ENCODE data around the gene SAG.
"Not testable (repeated sequence)": the region's sequence is repeated elsewhere in the genome, so short reads cannot be mapped to it uniquely, and the experiment has no call there.

SAG gene

GRCh38 chr2:233332125-233332524, 24.5 kb downstream of the SAG start:
- no peak for DNase-seq (ENCODE audit: low spot score)

GRCh38 chr2:233334915-233335314, 27.3 kb downstream of the SAG start:
- DNase-seq (ENCODE audit: low spot score), result no peak

- DNase-seq (ENCODE audit: low spot score), result not testable (repeated sequence)
These were observed 28.5 kb downstream of the SAG start for GRCh38 chr2:233336091-233336490.

GRCh38 chr2:233336541-233336940, 28.9 kb downstream of the SAG start:
- no peak for DNase-seq (ENCODE audit: low spot score)

GRCh38 chr2:233338046-233338445, 30.4 kb downstream of the SAG start:
- DNase-seq (ENCODE audit: low spot score), result no peak

- DNase-seq (ENCODE audit: low spot score), result no peak
These were observed 31.3 kb downstream of the SAG start for GRCh38 chr2:233338812-233339368.

GRCh38 chr2:233339427-233339826, 31.8 kb downstream of the SAG start:
- no peak for DNase-seq (ENCODE audit: low spot score)

- DNase-seq (ENCODE audit: low spot score), result no peak
These were observed 33.7 kb downstream of the SAG start for GRCh38 chr2:233341296-233341695.

GRCh38 chr2:233342301-233342700, 34.7 kb downstream of the SAG start:
- no peak for DNase-seq (ENCODE audit: low spot score)

GRCh38 chr2:233343171-233343705, 35.6 kb downstream of the SAG start:
- DNase-seq (ENCODE audit: low spot score), result no peak

- DNase-seq (ENCODE audit: low spot score), result no peak
These were observed 38.8 kb downstream of the SAG start for GRCh38 chr2:233346376-233346775.

GRCh38 chr2:233346930-233347329, 39.3 kb downstream of the SAG start:
- no peak for DNase-seq (ENCODE audit: low spot score)

GRCh38 chr2:233349005-233349998, 41.7 kb downstream of the SAG start:
- no peak for DNase-seq (ENCODE audit: low spot score)

- DNase-seq (ENCODE audit: low spot score), result peak; percentile 94
These were observed 43.1 kb downstream of the SAG start for GRCh38 chr2:233350708-233351107.

GRCh38 chr2:233351423-233351822, 43.8 kb downstream of the SAG start:
- DNase-seq (ENCODE audit: low spot score), result no peak

- DNase-seq (ENCODE audit: low spot score), result no peak
These were observed 44.7 kb downstream of the SAG start for GRCh38 chr2:233352141-233352842.

- DNase-seq (ENCODE audit: low spot score), result no peak
These were observed 45.6 kb downstream of the SAG start for GRCh38 chr2:233353101-233353768.

- peak; percentile 93 for DNase-seq (ENCODE audit: low spot score)
These were observed 46.3 kb downstream of the SAG start, which contains the start of gene DGKD for GRCh38 chr2:233353769-233354499. Gene DGKD (plus strand): TSS chr2:233354494. CDS start chr2:233354519, 25 bp downstream.

GRCh38 chr2:233354500-233354924, 46.9 kb downstream of the SAG start:
- no peak for DNase-seq (ENCODE audit: low spot score)

GRCh38 chr2:233354971-233355574, 47.5 kb downstream of the SAG start:
- peak; percentile 26 for DNase-seq (ENCODE audit: low spot score)

- no peak for DNase-seq (ENCODE audit: low spot score)
These were observed 48.3 kb downstream of the SAG start for GRCh38 chr2:233355916-233356315.
